Epithelial cell of proximal tubule (primary cell): ENCODE data around the gene ANKRD40CL. TPM values are rescaled to one million over a fixed set of nuclear protein-coding genes. Genes with fewer than 3 reads are reported as not detected.

Experiments used
- DNase-seq: peaks from one replicate; pipeline ENCODE4 v3.0.0-alpha.2; 2011; ENCODE audit warnings: low read depth
- H3K4me3 ChIP-seq: 2 replicates; pipeline ENCODE4 v1.5.1; 2011; ENCODE audit warnings: low read depth, mild to moderate bottlenecking, low read length
- total RNA-seq: library from RNA; depleted of rRNA; stranded (reverse); fragments of >200 nt; gene quantifications from 2 replicates; pipeline ENCODE4 v1.2.3, GENCODE V29; 2015
- TF ChIP-seq, protein P1 (sequence below): conservative IDR thresholded peaks from 2 replicates; pipeline ENCODE4 v1.5.1; 2012; ENCODE audit warnings: low read depth, mild to moderate bottlenecking, low read length

ANKRD40CL gene
- total RNA-seq, 1 donor from 2014 or later, result not detected

DNA sequence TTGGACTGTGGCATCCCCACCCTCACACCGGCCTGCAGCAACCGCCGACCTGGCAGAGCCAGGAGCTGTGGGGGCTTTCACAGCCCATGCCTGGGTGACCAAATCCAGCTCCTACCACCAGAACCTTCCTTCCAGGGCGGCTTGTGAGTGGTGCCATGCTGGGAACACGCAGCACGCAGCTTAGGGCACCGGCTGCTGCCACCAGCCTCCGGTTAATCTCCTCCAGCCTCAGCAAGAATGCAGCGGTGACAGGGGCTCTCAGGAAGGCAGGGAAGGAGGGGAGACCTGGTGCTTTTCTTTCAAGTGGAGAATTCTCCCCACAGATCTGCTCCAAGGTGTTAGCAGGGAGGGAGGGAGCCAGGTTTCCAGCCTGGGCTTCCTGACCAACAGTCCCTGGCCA lies 32.3 kb upstream of the ANKRD40CL start:
- H3K4me3 ChIP-seq, result no peak overlapping the region
- TF ChIP-seq, protein P1, sequence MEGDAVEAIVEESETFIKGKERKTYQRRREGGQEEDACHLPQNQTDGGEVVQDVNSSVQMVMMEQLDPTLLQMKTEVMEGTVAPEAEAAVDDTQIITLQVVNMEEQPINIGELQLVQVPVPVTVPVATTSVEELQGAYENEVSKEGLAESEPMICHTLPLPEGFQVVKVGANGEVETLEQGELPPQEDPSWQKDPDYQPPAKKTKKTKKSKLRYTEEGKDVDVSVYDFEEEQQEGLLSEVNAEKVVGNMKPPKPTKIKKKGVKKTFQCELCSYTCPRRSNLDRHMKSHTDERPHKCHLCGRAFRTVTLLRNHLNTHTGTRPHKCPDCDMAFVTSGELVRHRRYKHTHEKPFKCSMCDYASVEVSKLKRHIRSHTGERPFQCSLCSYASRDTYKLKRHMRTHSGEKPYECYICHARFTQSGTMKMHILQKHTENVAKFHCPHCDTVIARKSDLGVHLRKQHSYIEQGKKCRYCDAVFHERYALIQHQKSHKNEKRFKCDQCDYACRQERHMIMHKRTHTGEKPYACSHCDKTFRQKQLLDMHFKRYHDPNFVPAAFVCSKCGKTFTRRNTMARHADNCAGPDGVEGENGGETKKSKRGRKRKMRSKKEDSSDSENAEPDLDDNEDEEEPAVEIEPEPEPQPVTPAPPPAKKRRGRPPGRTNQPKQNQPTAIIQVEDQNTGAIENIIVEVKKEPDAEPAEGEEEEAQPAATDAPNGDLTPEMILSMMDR, result no peak

DNA sequence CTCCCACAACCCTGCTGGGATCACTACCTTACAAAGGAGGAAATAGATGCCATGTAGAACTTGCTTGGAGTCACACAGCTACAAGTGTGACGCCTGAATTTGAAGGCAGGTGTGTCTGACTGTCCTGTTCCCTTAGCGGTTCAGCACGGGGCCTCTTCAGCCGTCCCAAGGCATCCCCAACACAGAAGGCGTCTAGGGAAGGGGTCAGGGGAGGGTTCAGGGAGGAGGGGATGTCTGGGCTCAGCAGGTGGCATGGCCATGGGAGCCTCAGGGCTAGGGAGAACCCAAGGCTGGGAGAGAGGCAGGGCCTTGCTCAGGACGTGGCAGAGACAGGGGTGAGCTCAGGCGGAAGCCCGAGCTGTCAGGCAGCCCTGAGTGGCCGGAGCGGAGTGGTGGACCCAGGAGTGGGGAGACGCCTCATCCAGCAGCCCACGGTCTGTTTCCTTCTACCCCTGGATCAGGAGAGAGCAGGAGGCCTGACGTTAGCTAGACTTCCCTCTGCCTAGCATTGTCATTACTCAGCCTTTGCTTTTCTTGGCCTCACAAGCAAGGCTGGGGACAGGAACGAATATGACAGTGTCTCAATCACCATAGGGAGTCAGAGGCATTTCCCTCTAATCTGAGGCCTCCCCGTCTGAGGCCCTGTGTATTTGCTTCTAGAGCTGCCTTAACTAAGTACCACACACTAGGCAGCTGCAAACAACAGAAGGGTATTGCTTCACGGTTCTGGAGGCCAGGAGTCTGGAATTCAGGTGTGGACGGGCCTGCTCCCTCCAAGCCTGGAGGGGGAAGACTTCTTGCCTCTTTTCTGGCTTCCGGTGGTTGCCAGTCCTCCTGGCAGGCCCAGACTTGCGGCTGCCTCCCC lies 31.3 kb upstream of the ANKRD40CL start:
- no peak overlapping the region for H3K4me3 ChIP-seq
- TF ChIP-seq, protein P1, result no peak
- DNase-seq, result no peak

More for the DNA sequence above, 32.3 kb upstream of the ANKRD40CL start:
- DNase-seq, result no peak

DNA sequence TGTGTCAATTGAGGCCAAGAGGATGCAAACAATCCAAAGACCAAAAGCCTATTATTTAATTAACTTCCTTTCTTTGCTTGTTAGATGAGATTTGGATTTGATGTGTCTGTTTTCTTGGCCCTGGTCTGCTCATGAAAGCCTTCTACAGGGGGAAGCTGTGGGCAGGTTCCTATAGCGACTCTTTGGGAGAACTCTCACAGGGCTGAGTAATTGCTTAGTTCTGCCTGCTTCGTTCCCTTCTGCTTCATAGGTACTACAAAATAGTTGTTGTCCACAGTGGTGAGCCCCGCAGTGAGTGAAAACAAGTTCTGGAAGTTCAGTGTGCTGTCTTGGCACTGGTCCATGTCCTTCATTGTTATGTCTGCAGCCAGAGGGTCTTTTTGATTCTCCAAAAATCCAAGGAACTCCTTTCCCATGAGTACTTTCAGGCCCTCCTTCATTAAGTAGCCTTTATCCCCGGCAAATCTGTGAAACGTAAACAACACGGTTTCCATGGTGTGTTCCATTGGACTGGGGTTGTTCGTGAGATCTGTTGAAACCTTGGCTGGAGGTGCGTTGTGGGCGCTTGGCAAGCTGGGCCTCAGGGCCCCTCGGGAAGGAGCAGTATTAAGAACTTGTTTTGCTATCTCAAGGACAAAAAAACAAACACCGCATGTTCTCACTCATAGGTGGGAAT lies 30.0 kb upstream of the ANKRD40CL start:
- TF ChIP-seq, protein P1, result no peak
- no peak for DNase-seq
- no peak overlapping the region for H3K4me3 ChIP-seq

DNA sequence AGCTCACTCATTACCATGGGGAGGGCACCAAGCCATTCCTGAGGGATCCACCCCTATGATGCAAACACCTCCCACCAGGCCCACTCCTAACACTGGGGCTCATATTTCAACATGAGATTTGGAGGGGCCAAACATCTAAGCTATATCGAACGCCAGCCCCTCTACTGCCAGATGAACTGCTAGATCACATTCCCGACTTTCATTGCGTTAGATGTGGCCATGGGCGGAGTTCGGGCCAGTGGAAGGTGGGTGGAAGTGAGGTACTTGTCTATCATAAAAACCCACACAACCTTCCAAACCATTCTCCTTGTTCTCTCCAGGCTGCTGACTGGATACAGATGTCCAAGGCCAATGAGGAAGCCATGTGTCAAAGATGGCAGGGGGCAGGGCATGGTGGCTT lies 27.0 kb upstream of the ANKRD40CL start:
- TF ChIP-seq, protein P1, result no peak
- no peak for DNase-seq
- no peak overlapping the region for H3K4me3 ChIP-seq

DNA sequence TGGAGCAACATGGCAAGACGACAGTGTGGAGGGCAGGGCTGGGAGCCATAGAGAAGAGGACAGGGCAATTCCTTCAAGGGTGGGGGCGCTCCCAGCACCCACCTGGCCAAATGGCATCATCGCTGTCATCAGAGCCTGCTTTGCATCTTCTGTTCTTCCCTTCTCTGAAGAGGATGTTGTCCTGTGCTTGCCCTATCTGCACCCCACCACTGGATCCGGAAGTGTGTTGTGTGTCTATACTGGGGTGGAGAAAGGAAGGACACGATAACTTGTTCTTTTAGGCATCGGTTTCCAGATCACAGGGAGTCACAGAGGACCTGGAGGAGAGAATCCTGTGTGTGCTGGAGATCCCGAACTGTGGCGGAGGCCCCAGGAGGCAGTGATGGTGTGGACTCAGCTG lies 25.7 kb upstream of the ANKRD40CL start:
- DNase-seq, result no peak
- TF ChIP-seq, protein P1, result no peak
- no peak overlapping the region for H3K4me3 ChIP-seq

DNA sequence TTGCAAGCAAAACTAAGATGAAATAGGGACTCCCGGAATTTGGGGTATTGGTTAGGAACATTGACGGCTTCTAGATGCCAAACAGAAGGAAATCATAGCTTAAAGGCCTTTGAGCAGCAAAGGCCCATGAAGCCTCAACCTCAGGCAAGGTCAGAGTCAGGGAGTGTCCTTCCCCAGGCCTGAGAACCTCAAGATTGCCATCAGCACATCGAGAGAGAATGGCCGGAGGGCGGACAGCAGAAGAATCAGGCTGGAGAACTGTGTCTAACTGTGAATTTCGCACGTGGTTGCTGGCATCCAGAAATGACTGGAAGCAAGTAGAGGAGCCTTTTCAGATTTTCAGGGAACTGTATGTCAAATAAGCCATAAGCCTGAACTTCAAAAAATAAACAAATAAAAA lies 24.8 kb upstream of the ANKRD40CL start:
- DNase-seq, result no peak
- TF ChIP-seq, protein P1, result no peak
- H3K4me3 ChIP-seq, result no peak overlapping the region

DNA sequence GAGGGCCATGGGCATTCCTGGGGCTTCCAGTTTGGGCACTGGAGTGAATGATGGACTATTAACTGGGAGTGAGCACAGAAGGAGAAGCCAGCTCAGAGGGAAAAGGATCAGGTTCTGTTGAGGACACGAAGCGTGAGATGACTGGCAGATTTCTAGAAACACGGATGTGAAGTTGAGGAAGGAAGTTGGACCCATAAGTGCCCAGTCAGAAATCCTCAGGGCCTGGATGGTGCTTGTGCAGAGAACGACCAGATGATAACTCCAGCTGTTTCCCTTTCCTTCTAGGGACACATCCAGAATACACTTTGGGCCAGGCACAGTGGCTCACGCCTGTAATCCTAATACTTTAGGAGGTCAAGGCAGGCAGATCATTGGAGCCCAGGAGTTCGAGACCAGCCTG lies 23.3 kb upstream of the ANKRD40CL start:
- no peak for DNase-seq
- TF ChIP-seq, protein P1, result no peak

More for the DNA sequence above, 23.3 kb upstream of the ANKRD40CL start:
- no peak overlapping the region for H3K4me3 ChIP-seq
